Cardiac fibroblast (primary cell): Measurements from ENCODE around the gene SEMA5B.

Experiments used
- DNase-seq, 2 donors: peaks; one replicate each; pipeline versions ENCODE4 v3.0.0 to v3.0.0-alpha.2; 2010; ENCODE audit warnings: low read depth in 2 of 2
- H3K4me3 ChIP-seq, 2 donors: replicated peaks in 1 of 2; 1 replicate in 1 of 2; 2 replicates in 1 of 2; pipeline ENCODE4 v1.5.1; 2011; ENCODE audit warnings: low read depth in 2 of 2, low read length in 2 of 2, mild to moderate bottlenecking in 2 of 2, moderate library complexity in 1 of 2
- CTCF ChIP-seq: IDR thresholded peaks from one replicate; pipeline ENCODE4 v1.5.1; 2011; ENCODE audit warnings: low read depth, mild to moderate bottlenecking, low read length, inconsistent platforms

SEMA5B gene

GRCh38 chr3:122992676-122993075, 34.9 kb downstream of the SEMA5B start:
- H3K4me3 ChIP-seq = no peak overlapping the region
- TF ChIP-seq CTCF = no peak
- DNase-seq = no peak

- H3K4me3 ChIP-seq = no peak overlapping the region
- no peak for TF ChIP-seq CTCF
- DNase-seq = no peak
Observed at GRCh38 chr3:122992133-122992532, 35.4 kb downstream of the SEMA5B start.

- TF ChIP-seq CTCF = no peak
- H3K4me3 ChIP-seq = no peak overlapping the region
Observed at GRCh38 chr3:122991236-122991985, 36.2 kb downstream of the SEMA5B start.

GRCh38 chr3:122989856-122990575, 37.5 kb downstream of the SEMA5B start:
- no peak for TF ChIP-seq CTCF
- H3K4me3 ChIP-seq = no peak overlapping the region
- no peak for DNase-seq

More at GRCh38 chr3:122991236-122991985, 36.2 kb downstream of the SEMA5B start:
- no peak for DNase-seq

GRCh38 chr3:122988508-122988907, 39.1 kb downstream of the SEMA5B start:
- no peak overlapping the region for H3K4me3 ChIP-seq
- no peak for TF ChIP-seq CTCF
- DNase-seq = no peak

GRCh38 chr3:122987736-122988319, 39.7 kb downstream of the SEMA5B start:
- no peak for DNase-seq
- H3K4me3 ChIP-seq = no peak overlapping the region
- TF ChIP-seq CTCF = no peak
